Gastroesophageal sphincter (tissue), 4 donors: ENCODE results near the gene ZHX3. TPM values are rescaled to one million over a fixed set of nuclear protein-coding genes. Genes with fewer than 3 reads are reported as not detected.

Experiments used
- ATAC-seq: fragments of 150-250 bp; one replicate; pipeline ENCODE4 v1.9.1; 2016; ENCODE audit warnings: mild to moderate bottlenecking, moderate library complexity
- H3K27ac ChIP-seq, 4 donors: fragments of 200-600 bp; sonication (generic) in 3 of 4; 1 replicate in 3 of 4; 2 replicates in 1 of 4; pipeline ENCODE4 v1.5.1; 2016 to 2019
- H3K27me3 ChIP-seq: fragments of 200-600 bp; sonication (generic); one replicate; pipeline ENCODE4 v1.5.1; 2019
- H3K36me3 ChIP-seq, 2 donors: fragments of 200-600 bp; sonication (generic); one replicate each; pipeline ENCODE4 v1.5.1; 2019; ENCODE audit warnings: control low read depth in 1 of 2
- H3K4me1 ChIP-seq, 3 donors: fragments of 200-600 bp; sonication (generic); 1 replicate in 2 of 3; 2 replicates in 1 of 3; pipeline ENCODE4 v1.5.1; 2016 to 2019; ENCODE audit warnings: control low read depth in 2 of 3
- H3K4me3 ChIP-seq, 2 donors: fragments of 200-600 bp; sonication (generic); one replicate each; pipeline ENCODE4 v1.5.1; 2019; ENCODE audit warnings: mild to moderate bottlenecking in 1 of 2, moderate library complexity in 1 of 2
- H3K9me3 ChIP-seq, 3 donors: fragments of 200-600 bp; sonication (generic); one replicate each; pipeline ENCODE4 v1.5.1; 2017 to 2019; ENCODE audit warnings: control low read depth in 2 of 3
- EP300 ChIP-seq: sonication (generic); formaldehyde crosslinking; IDR thresholded peaks from one replicate; pipeline ENCODE4 v1.6.1; 2017; ENCODE audit warnings: antibody characterized with exemption, mild to moderate bottlenecking
- POLR2A ChIP-seq, 2 donors: fragments of 450-650 bp; IDR thresholded peaks; one replicate each; pipeline ENCODE4 v1.6.1; 2017; ENCODE audit warnings: antibody characterized with exemption in 2 of 2, mild to moderate bottlenecking in 2 of 2, moderate library complexity in 1 of 2
- POLR2AphosphoS5 ChIP-seq: sonication (generic); formaldehyde crosslinking; IDR thresholded peaks from one replicate; pipeline ENCODE4 v1.6.1; 2017; ENCODE audit warnings: antibody characterized with exemption
- WGBS, 2 donors: methylation state at CpG; one replicate each; pipeline ENCODE4 v1.1.5; 2018; ENCODE audit warnings: low coverage in 1 of 2; 5-methylcytosine and 5-hydroxymethylcytosine counted together
- total RNA-seq, 4 donors: library from RNA; depleted of rRNA; stranded (reverse); fragments of >200 nt; gene quantifications; one replicate each; pipeline ENCODE4 v1.1.0, GENCODE V29; 2016
- TF ChIP-seq, protein P1 (sequence below), 4 experiments: fragments of 200-600 bp in 2 of 4; fragments of 450-650 bp in 2 of 4; sonication (generic) in 1 of 4; IDR thresholded peaks; one replicate each; pipeline ENCODE4 v1.5.1; 2017 to 2019; ENCODE audit warnings: antibody characterized with exemption in 4 of 4, mild to moderate bottlenecking in 2 of 4, moderate library complexity in 2 of 4

Gene ZHX3
- total RNA-seq, 4 donors from 2014 or later, result 121 to 183 (median 155) TPM

DNA sequence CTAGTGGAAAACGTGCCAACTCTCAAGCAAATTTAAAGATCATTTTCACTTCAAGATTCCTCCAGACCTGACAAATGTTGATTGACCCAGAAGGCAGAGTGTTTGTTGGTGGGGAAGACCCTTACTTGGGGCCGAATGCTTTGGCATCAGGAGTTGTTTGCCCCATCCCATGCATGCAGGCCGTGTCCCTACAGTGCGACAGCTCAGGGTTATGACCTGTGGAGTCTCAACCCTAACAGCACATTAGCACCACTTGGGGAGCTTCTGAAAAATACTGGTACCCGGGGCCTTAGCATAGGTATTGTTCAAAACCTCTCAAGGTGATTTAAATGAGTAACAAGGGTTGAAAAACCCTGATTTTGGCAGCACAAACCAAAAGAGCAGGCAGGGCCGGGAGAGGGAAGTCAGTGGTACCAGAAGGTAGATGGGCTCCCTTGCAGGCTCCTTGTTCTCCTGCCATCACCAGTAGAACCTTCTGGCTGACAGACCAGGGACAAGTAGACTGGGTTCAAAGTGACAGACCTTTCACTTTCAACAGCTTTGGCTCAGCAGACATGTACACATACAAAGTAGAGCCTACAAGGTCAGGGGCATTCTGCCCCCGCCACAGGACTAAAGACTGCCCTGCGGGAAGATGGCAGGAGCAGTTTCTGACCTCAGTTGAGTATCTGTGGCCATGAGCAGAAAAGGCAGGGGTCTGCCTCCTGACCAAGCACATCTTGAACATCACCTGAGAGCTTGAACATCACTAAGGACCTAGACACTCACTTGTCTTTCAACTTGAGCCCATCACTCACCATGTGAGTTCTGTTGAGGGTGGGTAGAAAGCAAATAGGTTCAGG lies 140.6 kb downstream of the ZHX3 start:
- ATAC-seq, result no peak
- no peaks in the 10 kb centered on the region for H3K27me3 ChIP-seq

DNA sequence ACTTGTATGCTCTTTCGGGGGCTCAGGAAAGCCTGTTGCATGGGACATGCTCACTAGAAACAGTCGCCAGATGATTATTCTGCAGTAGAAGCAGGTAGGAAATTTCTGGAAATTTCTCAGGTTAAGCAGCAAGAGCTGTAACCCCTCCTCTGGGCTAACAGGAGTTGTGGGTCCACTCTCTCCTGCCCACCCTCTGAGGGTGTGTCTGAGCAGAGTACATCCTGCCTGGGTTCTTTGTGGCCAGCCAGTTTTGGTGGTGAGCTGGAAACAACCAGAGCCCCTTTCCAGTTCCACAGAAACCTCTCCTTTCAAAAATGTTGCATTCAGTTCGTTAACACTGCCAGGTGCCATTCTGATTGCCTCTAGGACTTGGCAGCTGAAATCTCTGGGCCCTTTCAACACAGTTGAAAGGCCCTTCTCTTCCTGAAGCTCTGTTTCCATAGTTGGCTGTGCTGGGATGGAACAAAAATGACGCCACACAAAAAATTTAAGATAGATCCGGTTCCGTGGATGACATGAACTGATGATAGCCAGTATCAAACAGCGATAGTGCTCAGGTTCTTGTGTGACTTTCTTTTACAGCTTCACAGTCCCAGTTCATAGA lies 141.7 kb downstream of the ZHX3 start:
- Histone ChIP-seq H3K27ac (peak overlapping the region; percentile 29 to 90 (median 84)), H3K9me3 (no peaks in the 10 kb centered on the region), H3K36me3 (peaks cover 0 to 52% of the 10 kb centered on the region in 2 donors), H3K27me3 (no peaks in the 10 kb centered on the region), H3K4me3 (no peak overlapping the region), H3K4me1 (peaks cover 18 to 98% (median 66%) of the 10 kb centered on the region in 3 donors)
- 83 to 86% methylated on average over 4 to 5 of the region's 7 CpGs for WGBS, 2 donors
- ATAC-seq, result no peak
- TF ChIP-seq, protein P1, sequence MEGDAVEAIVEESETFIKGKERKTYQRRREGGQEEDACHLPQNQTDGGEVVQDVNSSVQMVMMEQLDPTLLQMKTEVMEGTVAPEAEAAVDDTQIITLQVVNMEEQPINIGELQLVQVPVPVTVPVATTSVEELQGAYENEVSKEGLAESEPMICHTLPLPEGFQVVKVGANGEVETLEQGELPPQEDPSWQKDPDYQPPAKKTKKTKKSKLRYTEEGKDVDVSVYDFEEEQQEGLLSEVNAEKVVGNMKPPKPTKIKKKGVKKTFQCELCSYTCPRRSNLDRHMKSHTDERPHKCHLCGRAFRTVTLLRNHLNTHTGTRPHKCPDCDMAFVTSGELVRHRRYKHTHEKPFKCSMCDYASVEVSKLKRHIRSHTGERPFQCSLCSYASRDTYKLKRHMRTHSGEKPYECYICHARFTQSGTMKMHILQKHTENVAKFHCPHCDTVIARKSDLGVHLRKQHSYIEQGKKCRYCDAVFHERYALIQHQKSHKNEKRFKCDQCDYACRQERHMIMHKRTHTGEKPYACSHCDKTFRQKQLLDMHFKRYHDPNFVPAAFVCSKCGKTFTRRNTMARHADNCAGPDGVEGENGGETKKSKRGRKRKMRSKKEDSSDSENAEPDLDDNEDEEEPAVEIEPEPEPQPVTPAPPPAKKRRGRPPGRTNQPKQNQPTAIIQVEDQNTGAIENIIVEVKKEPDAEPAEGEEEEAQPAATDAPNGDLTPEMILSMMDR (IDR thresholded peaks at IDR 0.05), result no peak
- no peak for TF ChIP-seq EP300
- no peak for TF ChIP-seq POLR2AphosphoS5
- no peak for TF ChIP-seq POLR2A (IDR thresholded peaks at IDR 0.05)

More for the DNA sequence above, 140.6 kb downstream of the ZHX3 start:
- Histone ChIP-seq H3K27ac (peak overlapping the region; percentile 29 to 90 (median 84)), H3K4me3 (no peak overlapping the region), H3K4me1 (peaks cover 18 to 87% (median 66%) of the 10 kb centered on the region in 3 donors), H3K36me3 (peaks cover 0 to 54% of the 10 kb centered on the region in 2 donors), H3K9me3 (no peaks in the 10 kb centered on the region)
- TF ChIP-seq, protein P1 (IDR thresholded peaks at IDR 0.05), result no peak
- TF ChIP-seq POLR2A (IDR thresholded peaks at IDR 0.05) (no peak), EP300 (no peak), POLR2AphosphoS5 (no peak)
- WGBS, 2 donors, result 78 to 100% methylated on average over 1 to 6 of the region's 8 CpGs

DNA sequence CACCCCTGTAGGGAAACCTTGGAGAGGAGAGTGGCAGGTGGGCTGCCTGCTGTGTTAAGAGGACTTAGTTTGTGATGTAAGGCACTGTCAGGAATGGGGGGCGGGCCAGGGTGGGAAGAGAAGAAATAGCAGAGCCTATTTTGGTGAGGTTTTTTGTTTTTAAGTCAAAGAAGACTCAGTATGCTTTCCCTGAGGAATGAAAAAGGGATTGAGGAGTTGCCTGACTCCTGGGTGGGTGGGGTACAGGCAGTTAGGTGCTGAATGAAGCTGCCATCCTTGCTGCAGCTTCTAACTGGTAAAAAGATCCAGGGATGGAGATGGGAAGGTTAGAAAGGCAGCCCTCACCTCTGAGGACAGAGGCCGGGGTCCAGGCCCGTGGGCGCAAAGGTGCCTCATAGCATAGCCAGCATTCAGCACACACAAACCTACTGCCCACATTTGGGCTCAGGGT lies 142.3 kb downstream of the ZHX3 start:
- no peaks in the 10 kb centered on the region for H3K9me3 ChIP-seq
- H3K27me3 ChIP-seq, result no peaks in the 10 kb centered on the region
- 60 to 92% methylated on average over 1 to 2 of the region's 4 CpGs for WGBS, 2 donors
- H3K36me3 ChIP-seq, result peaks cover 0 to 53% of the 10 kb centered on the region in 2 donors
- ATAC-seq, result no peak
- H3K4me3 ChIP-seq, result no peak overlapping the region
- TF ChIP-seq POLR2A (IDR thresholded peaks at IDR 0.05) (no peak), EP300 (no peak)
- TF ChIP-seq, protein P1 (IDR thresholded peaks at IDR 0.05), result no peak
- peaks cover 18 to 98% (median 66%) of the 10 kb centered on the region in 3 donors for H3K4me1 ChIP-seq
- peak overlapping the region; percentile 29 to 90 (median 84) for H3K27ac ChIP-seq

DNA sequence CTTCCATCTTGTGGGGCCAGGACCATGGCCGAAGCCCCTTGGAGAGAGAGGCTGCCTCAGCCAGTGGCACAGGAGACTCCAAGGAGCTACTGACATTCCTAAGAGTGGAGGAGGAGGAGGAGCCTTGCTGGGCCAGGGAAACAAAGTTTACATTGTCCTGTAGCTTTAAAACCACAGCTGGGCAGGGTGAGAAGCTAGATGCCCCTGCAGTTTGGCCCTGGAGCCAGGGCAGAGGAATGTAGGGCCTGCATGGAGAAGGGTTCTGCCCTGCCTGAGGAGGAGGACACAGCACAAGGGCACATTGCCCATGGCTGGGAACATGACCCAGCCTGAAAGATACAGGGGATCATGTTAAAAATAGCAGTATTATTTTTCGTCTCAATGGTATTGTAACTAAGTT lies 142.7 kb downstream of the ZHX3 start:
- TF ChIP-seq POLR2AphosphoS5 (peak; percentile 12), POLR2A (IDR thresholded peaks at IDR 0.05) (no peak)
- Histone ChIP-seq H3K4me1 (peaks cover 18 to 93% (median 66%) of the 10 kb centered on the region in 3 donors), H3K4me3 (no peak overlapping the region), H3K9me3 (no peaks in the 10 kb centered on the region), H3K27me3 (no peaks in the 10 kb centered on the region), H3K27ac (peak overlapping the region; percentile 29 to 90 (median 84)), H3K36me3 (peaks cover 0 to 53% of the 10 kb centered on the region in 2 donors)
- WGBS, 2 donors, result 14 to 27% methylated on average over 1 of the region's 2 CpGs
- ATAC-seq, result no peak

DNA sequence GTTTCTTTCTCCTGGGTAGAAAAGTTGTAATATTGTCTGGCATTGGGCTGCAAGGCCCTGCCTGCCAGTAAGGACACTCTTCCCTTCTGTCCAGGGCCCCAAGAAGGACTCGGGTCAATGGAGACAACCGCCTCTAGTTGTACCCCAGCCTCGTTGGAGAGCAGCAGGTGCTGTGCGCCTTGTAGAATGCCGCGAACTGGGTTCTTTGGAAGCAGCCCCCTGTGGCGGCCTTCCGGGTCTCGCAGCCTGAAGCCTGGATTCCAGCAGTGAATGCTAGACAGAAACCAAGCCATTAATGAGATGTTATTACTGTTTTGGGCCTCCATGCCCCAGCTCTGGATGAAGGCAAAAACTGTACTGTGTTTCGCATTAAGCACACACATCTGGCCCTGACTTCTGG lies 143.2 kb downstream of the ZHX3 start:
- Histone ChIP-seq H3K27ac (peak overlapping the region; percentile 29 to 90 (median 84)), H3K36me3 (peaks cover 0 to 57% of the 10 kb centered on the region in 2 donors), H3K27me3 (no peaks in the 10 kb centered on the region), H3K4me1 (peaks cover 18 to 89% (median 66%) of the 10 kb centered on the region in 3 donors), H3K4me3 (no peak overlapping the region), H3K9me3 (no peaks in the 10 kb centered on the region)
- TF ChIP-seq EP300 (no peak), POLR2A (IDR thresholded peaks at IDR 0.05) (no peak), POLR2AphosphoS5 (no peak)
- TF ChIP-seq, protein P1 (IDR thresholded peaks at IDR 0.05), result no peak
- no peak for ATAC-seq
- WGBS, 2 donors, result 80% methylated on average over 3 of the region's 10 CpGs; no CpG with 5 or more reads in 1 of the 2 donors
